ENCODE results near the gene BCL7A. TPM values are rescaled to one million over a fixed set of nuclear protein-coding genes. Genes with fewer than 3 reads are reported as not detected.

Gene BCL7A
- total and polyA plus RNA-seq, 10 of the 15 experiments (the other 5 are each of a cell fraction or from before 2014, with no cell fraction given), result 0.37 to 17.2 (median 11.7) TPM

DNA sequence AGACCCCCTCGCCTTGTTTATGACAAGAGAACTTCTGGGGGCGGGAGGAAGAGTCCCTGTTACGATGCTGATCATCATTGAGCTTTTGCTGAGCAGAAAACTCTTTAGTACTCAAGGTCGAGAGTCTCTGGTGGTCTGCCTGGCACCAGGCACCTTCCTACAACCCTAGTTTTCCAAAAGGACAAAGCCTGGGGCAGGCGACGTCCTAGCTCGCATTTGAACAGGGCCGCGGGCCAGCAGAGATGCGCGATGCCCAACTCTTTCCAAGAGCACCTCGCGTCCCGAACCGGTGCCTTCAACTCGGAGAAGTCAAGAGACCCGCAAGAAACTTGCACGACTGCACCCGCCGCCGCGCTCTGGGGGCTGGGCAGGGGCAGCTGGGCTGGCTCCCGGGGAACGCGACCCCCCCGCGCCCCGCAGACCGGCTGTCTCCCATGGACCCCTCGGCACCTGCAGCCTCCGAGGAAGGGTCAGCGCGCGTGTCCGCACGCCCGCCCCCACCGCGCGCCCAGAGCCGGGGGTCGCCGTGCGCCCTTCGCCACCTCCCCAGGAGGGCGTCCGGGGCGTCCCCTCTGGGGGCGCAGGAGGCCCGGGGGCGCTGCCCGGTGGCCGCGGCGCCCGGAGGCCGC lies 377 bp upstream of the BCL7A start:
- ChIA-PET POLR2A (interaction anchor here (0.6 kb wide), 1 partner anchor 72 kb away, joined by 6 read pairs; no protein-coding TSS in a partner anchor), CTCF (no interaction called here), RAD21 (ENCODE audit: unreplicated experiment) (no interaction called here), SMC1A (ENCODE audit: uncharacterized antibody, unreplicated experiment) (no interaction called here)
- peaks cover 19% of the 10 kb centered on the region for H3K4me1 ChIP-seq (ENCODE audit: control insufficient read depth, insufficient read depth, low read length)
- peak overlapping the region; percentile 89 for H3K4me2 ChIP-seq (ENCODE audit: control insufficient read depth, insufficient read depth)
- ATAC-seq, result no peak
- intact Hi-C loops (cut with micrococcal nuclease; ENCODE audit: unreplicated experiment), result no loop called here
- no peak overlapping the region for H3K27ac ChIP-seq (ENCODE audit: control insufficient read depth, insufficient read depth)
- DNase-seq (ENCODE audit: low read depth, low spot score), result no peak
- H3K9ac ChIP-seq (ENCODE audit: control insufficient read depth, insufficient read depth, low read length), result no peak overlapping the region; the same call in 1 of the 2 replicates
- FAIRE-seq, result no peak
- peaks cover 3 to 17% of the 10 kb centered on the region in 2 experiments for H3K27me3 ChIP-seq (replicated peaks in 1 of 2; ENCODE audit: control insufficient read depth in 2 of 2, insufficient read depth in 2 of 2, low read length in 1 of 2)
- WGBS (ENCODE audit: insufficient coverage, insufficient replicate concordance, low lambda C conversion rate, missing lambda C conversion rate), result 5% methylated on average over 47 of the region's 57 CpGs
- H3K4me3 ChIP-seq, result peak overlapping the region; percentile 67; the same call in 1 of the 2 replicates
- TF ChIP-seq SPI1 (IDR thresholded peaks at IDR 0.05; ENCODE audit: borderline replicate concordance, insufficient read depth, low read depth, low read length) (no peak), TCF7 (IDR thresholded peaks at IDR 0.05; ENCODE audit: borderline replicate concordance) (no peak), KDM1A (IDR thresholded peaks at IDR 0.05; ENCODE audit: borderline replicate concordance) (no peak), STAT1 (conservative IDR thresholded peaks at IDR 0.05) (no peak), RB1 (IDR thresholded peaks at IDR 0.05; ENCODE audit: borderline replicate concordance) (no peak), SMAD1 (IDR thresholded peaks at IDR 0.05; ENCODE audit: low read depth, partially characterized antibody) (no peak), DPF2 (IDR thresholded peaks at IDR 0.05) (no peak), POLR2AphosphoS2 (IDR thresholded peaks at IDR 0.05; ENCODE audit: low read depth, low read length) (no peak), SIX5 (IDR thresholded peaks at IDR 0.05; ENCODE audit: low read depth, low read length, severe bottlenecking) (no peak), CHD1 (IDR thresholded peaks at IDR 0.05; ENCODE audit: low read depth, low read length) (no peak), NFXL1 (IDR thresholded peaks at IDR 0.05; ENCODE audit: borderline replicate concordance) (no peak)
- peaks cover 5% of the 10 kb centered on the region for H3K9me3 ChIP-seq (replicated peaks; ENCODE audit: control insufficient read depth, insufficient read depth, low read length)
- no peaks in the 10 kb centered on the region for H3K79me2 ChIP-seq (ENCODE audit: control insufficient read depth, insufficient read depth, low read length)
- in situ Hi-C loops (cut with MboI), result no loop called here
- no peaks in the 10 kb centered on the region for H3K36me3 ChIP-seq (ENCODE audit: control insufficient read depth in 2 of 2, insufficient read depth in 2 of 2, low read length in 1 of 2)
- H2AFZ ChIP-seq (ENCODE audit: control insufficient read depth, low read depth, low read length), result peak overlapping the region; percentile 28; the same call in 1 of the 2 replicates
- no peaks in the 10 kb centered on the region for H4K20me1 ChIP-seq (ENCODE audit: control insufficient read depth, insufficient read depth)
- BruUV-seq (replicated peaks), result no TSS peak

All from GM12878 (cell line).